GM12865 (cell line): Measurements from ENCODE around the gene MYO7B.

Experiments
- DNase-seq: peaks from one replicate; pipeline ENCODE4 v3.0.0; 2010; ENCODE audit warnings: low read depth
- H3K4me3 ChIP-seq: 2 replicates; pipeline ENCODE4 v1.5.1; 2011; ENCODE audit warnings: mild to moderate bottlenecking, low read depth, low read length, control low read depth
- CTCF ChIP-seq: IDR thresholded peaks from 2 replicates; pipeline ENCODE4 v1.5.1; 2011; ENCODE audit warnings: low read length, control low read depth, low read depth, inconsistent platforms; ENCODE audit not compliant: insufficient read depth; ENCODE audit errors: missing control alignments

MYO7B gene

GRCh38 chr2:127651381-127651809 is 115.9 kb downstream of the MYO7B start:
- no peak overlapping the region for H3K4me3 ChIP-seq
- TF ChIP-seq CTCF, result no peak
- DNase-seq, result no peak

GRCh38 chr2:127651971-127652550 is 116.6 kb downstream of the MYO7B start:
- DNase-seq, result no peak
- H3K4me3 ChIP-seq, result no peak overlapping the region
- TF ChIP-seq CTCF, result no peak

- no peak for DNase-seq
- TF ChIP-seq CTCF, result no peak
- no peak overlapping the region for H3K4me3 ChIP-seq
Observed at GRCh38 chr2:127652786-127653357, 117.4 kb downstream of the MYO7B start.

GRCh38 chr2:127653421-127654083 is 118.1 kb downstream of the MYO7B start:
- TF ChIP-seq CTCF, result no peak
- H3K4me3 ChIP-seq, result no peak overlapping the region
- no peak for DNase-seq

- DNase-seq, result no peak
- no peak for TF ChIP-seq CTCF
- H3K4me3 ChIP-seq, result no peak overlapping the region
Observed at GRCh38 chr2:127654084-127654837, 118.8 kb downstream of the MYO7B start.

- no peak for TF ChIP-seq CTCF
- no peak for DNase-seq
- H3K4me3 ChIP-seq, result no peak overlapping the region
Observed at GRCh38 chr2:127654838-127655175, 119.3 kb downstream of the MYO7B start.
